Left lung (tissue), 10 donors: ENCODE data around the gene SLC27A6. TPM values are rescaled to one million over a fixed set of nuclear protein-coding genes. Genes with fewer than 3 reads are reported as not detected.
A peak's percentile ranks its signal among the peaks of the same experiment; 100 is the strongest.

Experiments
- ATAC-seq: fragments of 200-7000 bp; cut with Tn5 transposase; one replicate; pipeline ENCODE4 v1.9.1; 2020; ENCODE audit warnings: moderate library complexity
- DNase-seq, 4 donors: peaks; one replicate each; pipeline ENCODE4 v3.0.0-alpha.2; 2013 to 2020
- H3K27ac ChIP-seq, 2 donors: fragments of 200-600 bp; sonication (generic) in 1 of 2; one replicate each; pipeline versions ENCODE4 v1.5.0 to v1.8.0; 2020 to 2021
- H3K27me3 ChIP-seq, 2 donors: fragments of 200-600 bp; sonication (generic) in 1 of 2; one replicate each; pipeline versions ENCODE4 v1.5.0 to v1.8.0; 2020 to 2021
- H3K36me3 ChIP-seq, 2 donors: fragments of 200-600 bp; sonication (generic) in 1 of 2; one replicate each; pipeline versions ENCODE4 v1.5.0 to v1.8.0; 2020 to 2021
- H3K4me1 ChIP-seq, 2 donors: fragments of 200-600 bp; one replicate each; pipeline ENCODE4 v1.8.0; 2021
- H3K4me3 ChIP-seq, 2 donors: fragments of 200-600 bp; sonication (generic) in 1 of 2; one replicate each; pipeline versions ENCODE4 v1.5.0 to v1.8.0; 2020 to 2021; ENCODE audit warnings: mild to moderate bottlenecking in 1 of 2
- H3K9me3 ChIP-seq, 2 donors: fragments of 200-600 bp; sonication (generic) in 1 of 2; one replicate each; pipeline versions ENCODE4 v1.5.0 to v1.8.0; 2020 to 2021
- CTCF ChIP-seq, 2 donors: fragments of 200-600 bp; sonication (generic) in 1 of 2; IDR thresholded peaks; one replicate each; pipeline versions ENCODE4 v1.5.0 to v1.8.0; 2021; ENCODE audit warnings: antibody characterized with exemption in 2 of 2
- intact Hi-C, 2 donors: fragments of 100-400 bp; cut with DNase I; formaldehyde crosslinking; loops; one replicate each; pipeline versions ENCODE4 v1.11.2 to v1.14.2; 2022
- polyA plus RNA-seq, 6 donors: library from polyadenylated mRNA; unstranded; fragments of 120-200 nt; gene quantifications; one replicate each; pipeline ENCODE4 v1.2.1, GENCODE V29; 2013; ENCODE audit not compliant: insufficient read length in 6 of 6
- total RNA-seq, 2 donors: library from RNA; stranded (reverse); fragmentation: NEBNext Ultra II Directional; extraction: Animal tissue kit (Norgen Biotek cat#: 25700); gene quantifications; one replicate each; pipeline ENCODE4 v1.2.1, GENCODE V29; 2021
- donor health status: DM: no; HTN: yes; CAD: no.
- donor health status: DM: no; HTN: no; CAD: no.

Gene SLC27A6
- total and polyA plus RNA-seq, 8 donors: 0.39 to 6.6 (median 4.1) TPM

GRCh38 chr5:129057329-129057728 is 92.0 kb downstream of the SLC27A6 start:
- ATAC-seq (no peak), DNase-seq (no peak)
- no peak for TF ChIP-seq CTCF (IDR thresholded peaks at IDR 0.05)
- H3K27me3 ChIP-seq: no peaks in the 10 kb centered on the region
- no peaks in the 10 kb centered on the region for H3K36me3 ChIP-seq
- no peak overlapping the region for H3K27ac ChIP-seq
- no peak overlapping the region for H3K4me3 ChIP-seq
- intact Hi-C loops: no loop called here
- H3K4me1 ChIP-seq: no peaks in the 10 kb centered on the region
- H3K9me3 ChIP-seq: no peaks in the 10 kb centered on the region

- Histone ChIP-seq H3K4me1 (no peaks in the 10 kb centered on the region), H3K36me3 (no peaks in the 10 kb centered on the region), H3K27me3 (no peaks in the 10 kb centered on the region), H3K4me3 (no peak overlapping the region), H3K9me3 (no peaks in the 10 kb centered on the region), H3K27ac (no peak overlapping the region)
- no peak for ATAC-seq
- TF ChIP-seq CTCF (IDR thresholded peaks at IDR 0.05): no peak
- DNase-seq: no peak
- intact Hi-C loops: no loop called here
Measured at GRCh38 chr5:129061849-129062248, 96.6 kb downstream of the SLC27A6 start.

GRCh38 chr5:129063483-129064113 is 98.3 kb downstream of the SLC27A6 start:
- DNase-seq: peak in 1 of 4 donors; percentile 19
- no peak for ATAC-seq
- no peak overlapping the region for H3K4me3 ChIP-seq
- H3K27ac ChIP-seq: no peak overlapping the region
- no peaks in the 10 kb centered on the region for H3K4me1 ChIP-seq
- no peak for TF ChIP-seq CTCF (IDR thresholded peaks at IDR 0.05)
- H3K36me3 ChIP-seq: no peaks in the 10 kb centered on the region
- no peaks in the 10 kb centered on the region for H3K27me3 ChIP-seq
- intact Hi-C loops: no loop called here
- no peaks in the 10 kb centered on the region for H3K9me3 ChIP-seq

GRCh38 chr5:129065721-129066120 is 100.4 kb downstream of the SLC27A6 start:
- DNase-seq (no peak), ATAC-seq (no peak)
- TF ChIP-seq CTCF (IDR thresholded peaks at IDR 0.05): no peak
- H3K36me3 ChIP-seq: no peaks in the 10 kb centered on the region
- no peaks in the 10 kb centered on the region for H3K9me3 ChIP-seq
- peaks cover 0 to 3% of the 10 kb centered on the region in 2 donors for H3K27me3 ChIP-seq
- H3K4me1 ChIP-seq: no peaks in the 10 kb centered on the region
- no peak overlapping the region for H3K27ac ChIP-seq
- H3K4me3 ChIP-seq: no peak overlapping the region
- intact Hi-C loops: no loop called here

GRCh38 chr5:129067745-129068144 is 102.5 kb downstream of the SLC27A6 start:
- ATAC-seq: no peak
- no peak for TF ChIP-seq CTCF (IDR thresholded peaks at IDR 0.05)
- no peak overlapping the region for H3K4me3 ChIP-seq
- intact Hi-C loops: no loop called here
- no peaks in the 10 kb centered on the region for H3K4me1 ChIP-seq
- H3K27me3 ChIP-seq: peaks cover 0 to 3% of the 10 kb centered on the region in 2 donors
- no peak for DNase-seq
- no peaks in the 10 kb centered on the region for H3K36me3 ChIP-seq
- H3K27ac ChIP-seq: no peak overlapping the region
- H3K9me3 ChIP-seq: no peaks in the 10 kb centered on the region
